H1 (cell line): ENCODE data around the gene TKFC. TPM values are rescaled to one million over a fixed set of nuclear protein-coding genes. Genes with fewer than 3 reads are reported as not detected.
A peak's percentile ranks its signal among the peaks of the same experiment; 100 is the strongest.

Source experiments
- CEBPB ChIP-seq: IDR thresholded peaks from 2 replicates; pipeline ENCODE4 v1.6.1; 2012; ENCODE audit warnings: low read depth, low read length
- CREB1 ChIP-seq: IDR thresholded peaks from 2 replicates; pipeline ENCODE4 v1.6.1; 2012; ENCODE audit warnings: inconsistent platforms
- EGR1 ChIP-seq: IDR thresholded peaks from 2 replicates; pipeline ENCODE4 v1.6.1; 2011; ENCODE audit warnings: low read depth, low read length, borderline replicate concordance
- EP300 ChIP-seq, 2 experiments: IDR thresholded peaks; 1 replicate in 1 of 2; 2 replicates in 1 of 2; pipeline ENCODE4 v1.6.1; 2011 to 2012; ENCODE audit warnings: low read depth in 2 of 2, low read length in 2 of 2, mild to moderate bottlenecking in 2 of 2, borderline replicate concordance in 1 of 2, inconsistent platforms in 1 of 2, moderate library complexity in 1 of 2
- FOSL1 ChIP-seq: IDR thresholded peaks from 2 replicates; pipeline ENCODE4 v1.6.1; 2011; ENCODE audit warnings: mild to moderate bottlenecking, low read depth, low read length, moderate library complexity; ENCODE audit not compliant: insufficient read depth
- HDAC2 ChIP-seq, 2 experiments: fragments of 300-600 bp in 1 of 2; sonication (generic) in 1 of 2; IDR thresholded peaks; 2 replicates each; pipeline ENCODE4 v1.6.1; 2011 to 2012; ENCODE audit warnings: low read depth in 2 of 2, low read length in 2 of 2, mild to moderate bottlenecking in 2 of 2, moderate library complexity in 2 of 2, borderline replicate concordance in 1 of 2, inconsistent platforms in 1 of 2
- PHF8 ChIP-seq: fragments of 200-600 bp; sonication (generic); conservative IDR thresholded peaks from 2 replicates; pipeline ENCODE4 v1.7.1; 2012; ENCODE audit warnings: low read depth, mild to moderate bottlenecking, inconsistent platforms, low read length, moderate library complexity
- POLR2AphosphoS5 ChIP-seq: IDR thresholded peaks from 2 replicates; pipeline ENCODE4 v1.6.1; 2011; ENCODE audit warnings: low read depth, low read length
- POU5F1 ChIP-seq: IDR thresholded peaks from 2 replicates; pipeline ENCODE4 v1.6.1; 2011; ENCODE audit warnings: low read depth, mild to moderate bottlenecking, low read length, moderate library complexity
- RFX5 ChIP-seq: IDR thresholded peaks from 2 replicates; pipeline ENCODE4 v1.6.1; 2011; ENCODE audit warnings: low read depth, low read length, improper control_type of control experiment, borderline replicate concordance
- RXRA ChIP-seq: IDR thresholded peaks from 2 replicates; pipeline ENCODE4 v1.6.1; 2011; ENCODE audit warnings: low read depth, mild to moderate bottlenecking, low read length, moderate library complexity; ENCODE audit not compliant: insufficient read depth
- SIRT6 ChIP-seq: IDR thresholded peaks from one replicate; pipeline ENCODE4 v1.7.1; 2012; ENCODE audit warnings: low read length, inconsistent platforms
- SIX5 ChIP-seq: IDR thresholded peaks from 2 replicates; pipeline ENCODE4 v1.6.1; 2011; ENCODE audit warnings: mild to moderate bottlenecking, low read depth, low read length
- SP1 ChIP-seq: IDR thresholded peaks from 2 replicates; pipeline ENCODE4 v1.6.1; 2011; ENCODE audit warnings: low read depth, low read length
- SP2 ChIP-seq: IDR thresholded peaks from 2 replicates; pipeline ENCODE4 v1.6.1; 2012; ENCODE audit warnings: mild to moderate bottlenecking, low read length, inconsistent platforms
- SUZ12 ChIP-seq: fragments of 200-600 bp; sonication (generic); IDR thresholded peaks from 2 replicates; pipeline ENCODE4 v1.6.1; 2012; ENCODE audit warnings: mild to moderate bottlenecking, inconsistent platforms, low read length, moderate library complexity, mixed read lengths
- TAF1 ChIP-seq: IDR thresholded peaks from 2 replicates; pipeline ENCODE4 v1.6.1; 2011; ENCODE audit warnings: mild to moderate bottlenecking, low read depth, low read length
- TCF12 ChIP-seq: IDR thresholded peaks from 2 replicates; pipeline ENCODE4 v1.6.1; 2011; ENCODE audit warnings: low read depth, mild to moderate bottlenecking, low read length
- polyA plus RNA-seq, 7 experiments: library from polyadenylated mRNA; depleted of rRNA in 3 of 7; stranded (reverse) in 5 of 7; unstranded in 2 of 7; fragments of >200 nt in 5 of 7; fragments of 200-250 nt in 2 of 7; gene quantifications; 1 replicate in 5 of 7; 2 replicates in 1 of 7; 4 replicates in 1 of 7; pipeline versions ENCODE4 v1.2.1 to v1.2.3, GENCODE V29; 2011 to 2013; ENCODE audit warnings: missing spikeins in 2 of 7, mixed read lengths in 2 of 7
- total RNA-seq: library from RNA; stranded (reverse); fragmentation: NEBNext Ultra II Directional; extraction: Animal tissue kit (Norgen Biotek cat#: 25700); gene quantifications from 2 replicates; pipeline ENCODE4 v1.2.1, GENCODE V29; 2021
- TF ChIP-seq, protein P1 (sequence below): IDR thresholded peaks from 2 replicates; pipeline ENCODE4 v1.6.1; 2012; ENCODE audit warnings: inconsistent platforms
- TF ChIP-seq, protein P2 (sequence below): IDR thresholded peaks from 2 replicates; pipeline ENCODE4 v1.6.1; 2012; ENCODE audit warnings: low read length, inconsistent platforms
- TF ChIP-seq, protein P3 (sequence below): IDR thresholded peaks from 2 replicates; pipeline ENCODE4 v1.6.1; 2011; ENCODE audit warnings: low read length, improper control_type of control experiment

The TKFC gene
- total and polyA plus RNA-seq, 2 of the 8 experiments (the other 6 are each of a cell fraction or from before 2014, with no cell fraction given): 53.5 to 55.0 TPM

DNA sequence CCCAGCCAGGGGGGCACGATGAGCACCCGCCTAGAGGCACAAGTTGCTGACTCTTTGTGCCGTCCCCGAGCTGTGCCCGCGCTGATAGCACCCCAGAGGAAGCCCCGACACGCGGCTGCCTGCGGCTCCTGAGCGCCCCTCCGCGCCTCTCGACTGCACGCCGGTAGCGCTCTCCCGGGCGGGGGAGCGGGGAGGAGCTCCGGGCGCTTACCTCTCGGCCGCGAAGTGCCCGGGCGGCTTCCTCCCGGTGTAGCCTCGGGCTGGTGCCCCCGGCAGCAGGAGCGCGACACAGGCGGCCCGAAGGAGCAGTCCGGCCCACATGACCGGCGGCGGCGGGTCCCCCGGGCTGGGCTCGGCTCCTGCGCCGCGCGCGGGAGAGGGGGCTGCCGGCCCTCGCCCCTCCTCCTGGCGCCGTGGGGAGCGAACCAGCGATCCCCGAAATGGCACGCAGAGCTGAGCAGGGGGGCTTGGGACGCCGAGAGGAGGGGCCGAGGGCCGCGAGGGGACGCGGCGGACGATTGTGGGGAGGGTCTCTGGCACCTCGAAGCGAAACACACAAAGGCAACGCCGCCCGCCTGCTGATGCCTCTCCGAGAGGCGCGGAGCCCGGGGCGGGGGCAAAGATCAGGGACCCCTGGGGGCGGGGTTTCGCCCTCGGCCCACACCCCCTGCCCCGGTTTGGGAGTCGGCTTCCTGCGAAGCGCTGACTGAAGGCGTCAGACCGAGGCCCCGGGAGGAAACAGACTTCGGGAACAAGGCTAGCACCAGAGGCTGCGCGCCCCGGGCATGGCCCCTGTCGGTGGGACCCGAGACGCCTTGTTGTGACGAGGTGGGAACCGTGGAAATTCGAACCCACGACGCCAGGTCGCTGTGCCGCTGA is 38.1 kb upstream of the TKFC start, which contains the start of gene VWCE (continued):
- no peak for TF ChIP-seq RXRA
- no peak for TF ChIP-seq POU5F1
- peak; percentile 45; the same call in 1 of the 2 replicates for TF ChIP-seq TAF1
- TF ChIP-seq SUZ12: peak; percentile 31; the same call in 1 of the 2 replicates
- TF ChIP-seq EP300 (IDR thresholded peaks at IDR 0.05; ENCODE audit: borderline replicate concordance in 1 of 2, low read depth in 2 of 2, low read length in 2 of 2): no peak
- peak; percentile 54 for TF ChIP-seq CREB1
- no peak for TF ChIP-seq RFX5
- TF ChIP-seq PHF8: peak; percentile 73; the same call in 1 of the 2 replicates
- TF ChIP-seq, protein P1, sequence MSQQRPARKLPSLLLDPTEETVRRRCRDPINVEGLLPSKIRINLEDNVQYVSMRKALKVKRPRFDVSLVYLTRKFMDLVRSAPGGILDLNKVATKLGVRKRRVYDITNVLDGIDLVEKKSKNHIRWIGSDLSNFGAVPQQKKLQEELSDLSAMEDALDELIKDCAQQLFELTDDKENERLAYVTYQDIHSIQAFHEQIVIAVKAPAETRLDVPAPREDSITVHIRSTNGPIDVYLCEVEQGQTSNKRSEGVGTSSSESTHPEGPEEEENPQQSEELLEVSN: no peak; the same call in 1 of the 2 replicates
- TF ChIP-seq, protein P2, sequence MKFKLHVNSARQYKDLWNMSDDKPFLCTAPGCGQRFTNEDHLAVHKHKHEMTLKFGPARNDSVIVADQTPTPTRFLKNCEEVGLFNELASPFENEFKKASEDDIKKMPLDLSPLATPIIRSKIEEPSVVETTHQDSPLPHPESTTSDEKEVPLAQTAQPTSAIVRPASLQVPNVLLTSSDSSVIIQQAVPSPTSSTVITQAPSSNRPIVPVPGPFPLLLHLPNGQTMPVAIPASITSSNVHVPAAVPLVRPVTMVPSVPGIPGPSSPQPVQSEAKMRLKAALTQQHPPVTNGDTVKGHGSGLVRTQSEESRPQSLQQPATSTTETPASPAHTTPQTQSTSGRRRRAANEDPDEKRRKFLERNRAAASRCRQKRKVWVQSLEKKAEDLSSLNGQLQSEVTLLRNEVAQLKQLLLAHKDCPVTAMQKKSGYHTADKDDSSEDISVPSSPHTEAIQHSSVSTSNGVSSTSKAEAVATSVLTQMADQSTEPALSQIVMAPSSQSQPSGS: no peak
- TF ChIP-seq SP2: no peak
- TF ChIP-seq POLR2AphosphoS5: peak; percentile 43; the same call in 1 of the 2 replicates
- TF ChIP-seq, protein P3, sequence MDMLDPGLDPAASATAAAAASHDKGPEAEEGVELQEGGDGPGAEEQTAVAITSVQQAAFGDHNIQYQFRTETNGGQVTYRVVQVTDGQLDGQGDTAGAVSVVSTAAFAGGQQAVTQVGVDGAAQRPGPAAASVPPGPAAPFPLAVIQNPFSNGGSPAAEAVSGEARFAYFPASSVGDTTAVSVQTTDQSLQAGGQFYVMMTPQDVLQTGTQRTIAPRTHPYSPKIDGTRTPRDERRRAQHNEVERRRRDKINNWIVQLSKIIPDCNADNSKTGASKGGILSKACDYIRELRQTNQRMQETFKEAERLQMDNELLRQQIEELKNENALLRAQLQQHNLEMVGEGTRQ: no peak
- TF ChIP-seq SP1: no peak
- no peak for TF ChIP-seq FOSL1
- TF ChIP-seq TCF12: no peak
- TF ChIP-seq HDAC2 (IDR thresholded peaks at IDR 0.05; ENCODE audit: borderline replicate concordance in 1 of 2, low read depth in 2 of 2, low read length in 2 of 2): peak in 1 of 2 experiments; percentile 2; a peak in 2 of 4 replicates
- no peak for TF ChIP-seq SIX5
- no peak for TF ChIP-seq SIRT6
- no peak for TF ChIP-seq CEBPB
- TF ChIP-seq EGR1: no peak
